HG02610 (cell line): Measurements from ENCODE around the gene ACTN1.
A peak's percentile ranks its signal among the peaks of the same experiment; 100 is the strongest.

Experiments used
- ATAC-seq: cut with Tn5 transposase; IDR thresholded peaks from one replicate; pipeline ENCODE4 v1.9.1; 2021; ENCODE audit warnings: mild to moderate bottlenecking, moderate library complexity; ENCODE audit not compliant: unreplicated experiment

Gene ACTN1

DNA sequence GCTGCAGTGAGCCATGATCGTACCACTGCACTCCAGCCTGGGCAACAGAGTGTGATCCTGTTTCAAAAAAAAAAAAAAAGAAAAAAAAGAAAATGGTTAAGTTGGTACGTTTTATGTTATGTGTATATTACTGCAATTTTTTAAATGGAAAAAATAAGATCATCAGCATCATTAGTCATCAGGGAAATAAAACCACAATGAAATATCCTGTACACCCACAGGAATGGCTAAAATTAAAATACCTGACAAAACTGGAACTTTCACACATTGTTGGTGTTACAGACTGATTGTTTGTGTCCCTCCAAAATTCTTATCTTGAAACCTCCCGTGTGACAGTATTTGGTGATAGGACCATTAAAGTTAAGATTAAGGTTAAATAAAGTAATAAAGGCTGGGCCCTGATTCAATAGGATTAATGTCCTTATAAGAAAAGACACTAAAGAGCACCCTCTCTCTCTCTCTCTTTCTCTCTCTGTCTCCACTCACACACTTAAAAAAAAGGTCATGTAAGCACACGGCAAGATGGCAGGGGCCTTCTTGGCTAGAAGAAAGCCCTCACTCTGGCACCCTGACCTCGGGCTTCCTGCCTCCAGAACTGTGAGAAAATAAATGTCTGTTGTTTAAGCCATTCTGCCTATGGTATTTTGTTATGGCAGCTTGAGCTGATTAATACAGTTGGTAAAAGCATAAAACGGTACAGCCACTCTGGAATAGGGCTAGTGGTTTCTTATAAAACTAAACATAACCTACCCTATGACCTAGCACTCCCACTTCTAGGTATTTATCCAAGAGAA, 137.9 kb downstream of the ACTN1 start:
- no peak for ATAC-seq

DNA sequence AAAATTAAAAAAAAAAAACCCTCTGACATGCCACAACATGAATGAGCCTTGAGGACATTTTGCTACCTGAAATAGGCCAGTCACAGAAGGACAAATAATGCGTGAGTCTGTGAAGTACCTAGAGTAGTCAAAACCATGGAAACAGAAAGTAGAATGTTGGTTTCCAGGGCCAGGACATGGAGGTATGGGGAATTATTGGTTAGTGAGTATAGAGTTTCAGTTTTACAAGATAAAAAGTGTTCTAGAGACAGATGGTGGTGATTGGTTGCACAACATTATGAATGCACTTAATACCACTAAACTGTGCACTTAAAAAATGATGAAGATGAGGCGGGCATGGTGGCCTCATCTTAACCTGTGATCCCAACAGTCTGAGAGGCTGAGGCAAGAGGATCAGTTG, 138.6 kb downstream of the ACTN1 start:
- ATAC-seq = peak; percentile 82

DNA sequence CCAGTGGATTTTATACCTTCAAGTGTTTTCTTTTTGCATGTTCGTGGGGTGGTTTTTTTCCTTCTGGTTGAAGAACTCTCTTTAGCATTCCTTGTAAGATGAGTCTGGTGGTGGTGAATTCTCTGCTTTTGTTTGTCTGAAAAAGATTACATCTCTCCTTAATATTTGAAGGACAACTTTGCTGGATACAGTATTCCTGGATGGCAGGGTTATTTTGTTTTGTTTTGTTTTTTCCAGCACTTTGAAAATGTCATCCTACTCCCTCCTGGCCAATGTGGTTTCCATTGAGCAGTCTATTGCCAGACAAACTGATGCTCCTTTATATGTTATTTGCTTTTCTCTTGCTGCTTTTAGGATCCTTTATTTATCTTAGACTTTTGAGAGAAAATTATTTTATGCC, 143.0 kb downstream of the ACTN1 start:
- no peak for ATAC-seq

GRCh38 chr14:68834816-68835215, 144.3 kb downstream of the ACTN1 start:
- no peak for ATAC-seq

- ATAC-seq = no peak
Observed at GRCh38 chr14:68828698-68829097, 150.4 kb downstream of the ACTN1 start.

DNA sequence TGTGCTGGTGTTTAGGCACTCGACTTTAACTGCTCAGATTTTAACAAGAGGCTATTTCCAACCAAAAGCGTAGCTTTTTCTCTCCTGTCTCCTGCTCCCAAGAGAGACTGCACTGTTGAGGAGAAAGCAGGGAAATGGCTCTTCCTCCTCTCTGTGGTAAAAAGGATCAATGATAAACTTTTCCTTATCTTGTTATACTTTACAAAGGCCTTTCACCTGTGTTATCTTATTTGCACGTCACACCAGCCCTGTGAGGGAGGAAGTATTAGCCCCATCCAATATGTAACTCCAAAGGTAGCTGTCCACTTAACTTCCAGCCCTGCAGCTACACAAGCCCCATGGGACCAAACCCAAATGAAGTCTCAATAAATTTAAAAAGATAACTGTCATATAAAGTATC, 153.4 kb downstream of the ACTN1 start:
- no peak for ATAC-seq

- ATAC-seq = no peak
Observed at GRCh38 chr14:68824517-68825347, 154.4 kb downstream of the ACTN1 start.

- ATAC-seq = no peak
Observed at GRCh38 chr14:68824207-68824516, 154.9 kb downstream of the ACTN1 start.
